Inferior parietal cortex (tissue), 1 donor: ENCODE results near the gene CCNI.
"Not testable (repeated sequence)": the region's sequence is repeated elsewhere in the genome, so short reads cannot be mapped to it uniquely, and the experiment has no call there.

Experiments used
- DNase-seq: peaks from one replicate; pipeline ENCODE4 v3.0.0-alpha.2; 2016; ENCODE audit errors: extremely low spot score

CCNI gene

DNA sequence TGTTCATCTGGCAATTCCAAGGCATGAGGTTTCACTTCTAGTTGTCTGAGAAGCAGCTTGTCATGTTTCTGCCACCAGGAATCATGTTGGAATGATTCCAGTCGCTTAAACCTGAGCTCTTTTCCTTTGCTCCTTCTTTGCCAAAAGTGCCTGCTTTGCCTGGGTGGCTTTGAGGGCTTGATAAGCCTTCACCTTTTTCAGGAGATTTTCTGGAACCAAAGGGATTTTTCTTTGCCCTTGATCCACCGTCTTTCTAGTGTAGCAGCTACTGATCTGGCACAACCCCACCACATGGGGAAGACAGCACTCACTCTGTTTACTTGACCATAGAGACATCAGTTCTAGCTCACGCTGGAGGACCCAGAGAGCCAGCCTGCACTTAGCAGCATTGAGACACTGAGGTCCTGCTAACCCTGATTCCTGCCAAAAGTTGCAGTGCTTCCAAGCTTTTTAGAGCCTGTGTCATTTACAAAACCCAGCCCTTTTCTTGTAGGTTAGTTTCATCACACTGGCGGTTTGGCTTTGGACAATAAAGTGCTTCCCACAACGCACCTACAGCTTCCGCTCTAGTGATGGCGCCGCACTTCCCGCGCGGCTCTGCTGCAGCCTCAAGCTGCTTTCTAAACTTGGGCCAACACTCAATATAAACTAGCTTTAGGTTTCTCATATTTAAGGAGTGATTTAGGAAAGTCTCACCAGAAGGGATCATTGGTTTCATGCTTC lies 7.3 kb upstream of the CCNI start:
- DNase-seq, result no peak

DNA sequence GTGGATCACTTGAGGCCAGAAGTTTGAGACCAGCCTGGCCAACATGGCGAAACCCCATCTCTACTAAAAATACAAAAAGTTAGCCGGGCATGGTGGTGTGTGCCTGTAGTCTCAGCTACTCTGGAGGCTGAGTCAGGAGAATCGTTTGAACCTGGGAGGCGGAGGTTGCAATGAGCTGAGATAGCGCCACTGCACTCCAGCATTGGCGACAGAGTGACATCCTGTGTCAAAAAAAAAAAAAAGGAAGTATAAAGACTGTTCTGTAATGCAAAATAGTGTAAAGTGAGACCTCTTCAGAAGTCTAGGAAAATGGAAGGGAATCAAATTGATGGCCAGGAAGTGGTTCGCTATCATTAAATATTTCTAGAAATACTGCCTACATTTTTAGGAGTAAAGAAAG lies 5.0 kb upstream of the CCNI start:
- not testable (repeated sequence) for DNase-seq

DNA sequence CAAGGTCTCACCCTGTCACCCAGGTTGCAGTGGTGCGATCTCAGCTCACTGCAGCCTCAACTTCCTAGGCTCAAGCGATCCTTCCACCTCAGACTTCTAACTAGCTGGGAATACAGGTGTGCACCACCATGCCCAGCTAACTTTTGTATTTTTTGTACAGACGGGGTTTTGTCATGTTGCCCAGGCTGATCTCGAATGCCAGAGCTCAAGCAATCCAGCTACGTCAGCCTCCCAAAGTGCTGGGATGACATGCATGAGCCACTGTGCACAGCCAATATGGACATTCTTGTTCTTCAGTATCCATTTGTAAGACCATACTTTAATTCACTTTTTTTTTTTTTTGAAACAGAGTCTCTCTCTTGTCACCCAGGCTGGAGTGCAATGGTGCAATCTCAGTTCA lies 3.5 kb upstream of the CCNI start:
- no peak for DNase-seq

- DNase-seq, result no peak
Measured at GRCh38 chr4:77078401-77078800, 2.6 kb upstream of the CCNI start.

- no peak for DNase-seq
Measured at GRCh38 chr4:77076889-77077635, 1.3 kb upstream of the CCNI start.

DNA sequence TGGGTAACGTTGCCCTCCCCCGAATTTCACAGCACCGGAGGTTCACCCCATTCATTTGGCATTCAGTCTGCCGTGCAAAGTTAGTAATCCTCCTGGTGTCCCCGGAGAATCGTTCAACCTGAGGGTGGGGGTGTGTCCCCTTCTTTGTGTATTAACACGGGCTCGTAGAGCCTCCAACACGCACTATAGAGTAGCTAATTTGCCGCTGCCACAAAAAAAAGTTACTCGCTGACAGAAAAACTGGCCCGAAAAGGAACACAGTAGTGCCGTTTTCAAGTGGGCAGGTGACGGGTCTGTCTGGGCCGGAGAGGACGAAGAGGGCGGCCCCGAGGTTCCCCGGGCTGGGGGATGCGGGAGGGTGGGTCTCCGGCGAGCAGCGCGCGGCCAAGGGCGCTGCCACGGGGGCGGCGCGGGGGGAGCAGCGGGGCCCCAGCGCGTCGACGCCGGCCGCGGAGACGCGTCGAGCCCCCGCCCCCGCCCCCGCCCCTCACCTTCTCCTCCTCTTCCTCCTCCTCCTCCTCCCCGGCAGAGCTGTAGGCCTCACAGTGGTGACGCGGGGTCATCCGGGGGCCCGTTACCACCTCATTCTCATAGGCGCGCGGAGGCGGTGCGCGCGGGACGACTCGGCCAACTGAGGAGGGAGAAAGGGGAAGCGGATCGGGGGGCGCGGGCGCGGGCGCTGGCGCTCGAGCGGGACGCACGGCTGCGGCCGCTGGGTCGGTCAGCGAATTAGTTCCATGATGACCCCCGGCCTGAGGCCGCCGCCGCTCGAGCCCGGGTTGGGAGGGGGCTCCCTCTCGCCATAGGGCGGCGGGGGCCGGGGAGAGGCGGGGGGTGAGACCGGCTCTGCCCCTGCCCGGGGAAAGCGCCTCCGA lies 571 bp downstream of the CCNI start:
- no peak for DNase-seq

DNA sequence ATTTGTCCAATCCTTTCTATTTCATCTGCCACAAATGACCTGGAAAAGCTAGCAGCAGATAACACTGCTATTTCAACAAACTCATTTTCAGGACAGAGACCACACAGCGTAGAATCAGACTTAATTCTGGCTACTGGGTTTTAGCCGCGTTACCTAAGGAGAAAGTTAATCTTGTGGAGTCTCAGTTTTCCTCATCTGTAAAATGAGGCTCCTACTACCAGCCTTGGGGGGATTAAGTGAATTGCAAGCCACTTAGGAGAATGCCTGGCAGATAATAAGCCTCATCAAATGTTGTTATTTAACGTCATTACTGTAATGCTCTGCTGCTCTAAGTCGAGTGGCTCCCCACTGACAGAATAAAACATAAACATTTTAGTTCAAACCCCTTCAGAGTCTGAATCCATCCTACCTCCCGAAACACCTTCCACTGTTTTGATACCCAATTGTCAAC lies 1.4 kb downstream of the CCNI start:
- no peak for DNase-seq

- DNase-seq, result no peak
Measured at GRCh38 chr4:77073981-77074380, 1.8 kb downstream of the CCNI start.

DNA sequence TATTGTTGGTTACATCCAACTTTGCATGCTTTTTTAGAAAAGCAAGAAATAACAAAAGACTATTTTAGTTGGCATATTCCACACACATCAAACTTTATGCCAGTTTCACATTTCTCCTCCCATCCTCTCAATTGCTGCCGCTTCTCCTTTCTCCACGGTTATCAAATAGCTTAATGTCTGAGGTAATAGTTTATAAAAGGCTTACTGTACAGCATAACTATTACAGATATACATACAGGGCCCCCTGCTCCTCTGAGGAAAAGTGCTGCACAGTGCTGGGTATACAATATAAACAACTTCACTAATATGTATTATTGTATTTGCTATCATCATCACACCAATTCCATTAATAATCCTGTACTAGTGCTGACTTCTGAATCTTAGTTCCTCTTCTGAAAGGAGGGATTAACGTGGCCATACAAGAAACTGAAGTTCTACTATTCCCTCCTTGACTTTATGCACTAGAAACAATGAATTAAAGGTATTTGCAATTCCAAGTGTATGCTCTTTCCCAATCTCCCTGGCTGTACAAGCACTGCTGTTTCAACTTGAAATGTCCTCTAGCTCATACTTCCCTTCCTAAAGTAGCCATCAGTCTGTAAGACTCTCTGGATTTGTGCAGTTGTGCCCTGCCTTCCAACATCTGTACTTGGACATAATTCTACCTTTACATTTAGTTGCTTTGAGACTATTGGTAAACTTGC lies 2.5 kb downstream of the CCNI start:
- DNase-seq, result peak; percentile 63

DNA sequence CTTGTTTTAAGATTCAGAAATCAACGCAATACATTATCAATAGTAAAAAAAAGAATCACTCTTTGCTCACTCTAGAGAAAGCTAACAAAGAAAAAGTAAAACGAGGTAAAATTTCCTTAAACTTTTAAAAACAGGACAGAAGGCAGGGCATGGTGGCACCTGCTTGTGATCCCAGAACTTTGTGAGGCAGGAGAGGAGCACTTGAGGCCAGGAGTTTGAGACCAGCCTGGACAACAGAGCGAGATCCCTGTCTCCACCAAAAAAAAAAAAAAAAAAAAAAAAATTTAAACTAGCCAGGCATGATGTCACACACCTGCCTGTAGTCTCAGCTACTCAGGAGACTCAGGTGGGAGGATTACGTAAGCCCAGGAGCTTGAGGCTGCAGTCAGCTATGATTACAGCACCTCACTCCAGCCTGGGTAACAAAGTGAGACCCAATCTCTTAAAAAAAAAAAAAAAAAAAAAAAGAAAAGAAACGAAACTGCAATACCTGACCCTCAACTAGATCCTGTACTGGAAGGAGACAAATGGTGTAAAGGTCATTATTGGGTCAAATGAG lies 3.5 kb downstream of the CCNI start:
- DNase-seq, result no peak

- DNase-seq, result not testable (repeated sequence)
Measured at GRCh38 chr4:77069514-77069913, 6.3 kb downstream of the CCNI start.

DNA sequence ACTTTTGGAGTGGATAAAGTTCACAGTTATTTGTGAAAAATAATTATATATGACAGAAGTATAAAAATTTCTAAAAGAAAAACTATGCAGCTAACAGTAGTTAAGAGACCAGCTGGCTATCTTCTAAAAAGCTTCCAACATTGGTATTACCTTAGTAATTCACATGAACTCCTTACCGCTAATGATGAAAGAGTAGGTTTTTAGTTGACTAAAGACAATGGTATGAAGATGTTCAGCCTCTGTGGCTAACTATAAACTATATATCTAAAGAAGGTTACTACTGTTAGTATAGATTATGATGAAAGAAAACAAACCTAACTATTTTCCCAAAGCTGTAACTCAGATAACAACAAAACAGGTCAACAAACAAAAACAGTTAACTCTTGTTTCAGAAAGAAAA lies 10.4 kb downstream of the CCNI start:
- no peak for DNase-seq

GRCh38 chr4:77062856-77063255 lies 12.9 kb downstream of the CCNI start:
- no peak for DNase-seq

DNA sequence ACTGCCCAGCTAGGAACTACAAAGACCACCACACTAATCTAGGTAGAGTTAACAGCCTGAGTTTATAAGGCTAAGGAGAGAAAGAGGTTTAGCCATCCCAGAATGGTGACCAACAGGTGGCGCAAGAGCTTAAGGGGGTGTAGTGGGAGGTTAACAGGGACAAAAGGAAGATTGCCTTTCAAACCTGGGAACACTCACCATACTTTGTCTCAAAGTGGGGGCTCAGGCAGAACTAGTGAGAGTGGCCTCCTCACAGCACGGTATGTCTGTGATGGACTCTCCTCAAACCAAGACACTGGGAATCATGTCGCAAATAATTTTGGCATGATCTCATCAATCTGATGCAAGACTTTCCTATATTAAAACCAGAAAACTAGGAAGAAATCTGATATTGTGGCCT lies 23.4 kb downstream of the CCNI start:
- DNase-seq, result no peak

- DNase-seq, result no peak
Measured at GRCh38 chr4:77050962-77051361, 24.8 kb downstream of the CCNI start.

DNA sequence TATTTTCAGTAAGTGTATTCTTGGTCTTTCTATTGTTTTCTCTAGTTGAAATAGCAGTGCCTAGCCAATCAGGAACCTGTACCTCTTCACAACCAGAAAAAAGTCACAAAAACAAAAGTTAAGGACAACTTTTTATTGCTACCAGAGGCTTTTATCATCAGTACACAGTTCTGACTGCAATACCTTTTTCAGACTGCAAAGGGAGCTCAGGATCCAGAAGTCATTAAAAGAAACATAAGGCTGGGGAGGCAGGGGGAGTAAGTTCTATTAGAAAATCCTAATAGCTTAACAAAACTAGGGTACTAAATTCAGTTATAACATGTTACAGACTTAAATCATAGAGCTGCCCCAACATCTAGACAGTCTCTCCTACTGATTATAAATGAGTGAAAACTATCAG lies 28.8 kb downstream of the CCNI start:
- DNase-seq, result no peak

DNA sequence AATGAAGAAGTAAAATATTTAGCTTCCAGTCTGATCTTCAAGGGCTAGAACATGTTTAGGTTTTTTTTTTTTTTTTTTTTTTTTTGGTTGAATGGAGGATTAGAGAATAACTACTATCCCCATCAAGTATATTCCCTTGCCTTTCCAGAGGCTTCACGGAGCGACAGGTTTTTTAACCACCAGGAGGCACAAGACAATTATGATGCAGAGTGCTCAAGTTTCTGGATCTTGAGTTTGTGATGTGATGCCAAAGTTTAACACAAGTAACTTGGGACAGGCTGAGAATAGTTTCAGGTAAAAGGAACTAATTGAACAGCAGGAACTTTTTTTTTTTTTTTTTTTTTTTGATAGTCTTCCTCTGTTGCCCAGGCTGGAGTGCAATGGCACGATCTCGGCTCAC lies 30.3 kb downstream of the CCNI start:
- no peak for DNase-seq

GRCh38 chr4:77044461-77045150 lies 31.2 kb downstream of the CCNI start:
- DNase-seq, result peak; percentile 77

- DNase-seq, result no peak
Measured at GRCh38 chr4:77043507-77044136, 32.2 kb downstream of the CCNI start.
